ENCODE results near the gene PTCHD4.

DNA sequence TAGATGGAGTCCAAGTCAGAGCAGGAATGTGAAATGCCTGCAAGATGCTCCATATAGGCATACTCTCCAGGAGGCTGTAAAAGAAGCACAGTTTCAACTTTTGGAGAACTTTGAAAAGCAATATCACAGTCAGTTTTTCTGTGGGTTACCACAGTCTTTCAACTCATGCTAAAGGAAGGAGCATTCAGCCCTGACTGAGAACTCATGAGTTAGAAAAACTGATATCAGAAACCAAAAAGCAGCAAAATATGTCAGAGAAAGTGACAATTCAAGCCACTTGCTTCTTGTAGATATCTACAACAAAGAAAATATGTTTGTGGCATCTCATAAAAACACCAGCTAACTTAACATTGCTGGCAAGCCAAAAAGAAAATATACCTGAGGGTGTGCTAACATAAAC, 36.1 kb upstream of the PTCHD4 start:
- TF ChIP-seq, protein P1, sequence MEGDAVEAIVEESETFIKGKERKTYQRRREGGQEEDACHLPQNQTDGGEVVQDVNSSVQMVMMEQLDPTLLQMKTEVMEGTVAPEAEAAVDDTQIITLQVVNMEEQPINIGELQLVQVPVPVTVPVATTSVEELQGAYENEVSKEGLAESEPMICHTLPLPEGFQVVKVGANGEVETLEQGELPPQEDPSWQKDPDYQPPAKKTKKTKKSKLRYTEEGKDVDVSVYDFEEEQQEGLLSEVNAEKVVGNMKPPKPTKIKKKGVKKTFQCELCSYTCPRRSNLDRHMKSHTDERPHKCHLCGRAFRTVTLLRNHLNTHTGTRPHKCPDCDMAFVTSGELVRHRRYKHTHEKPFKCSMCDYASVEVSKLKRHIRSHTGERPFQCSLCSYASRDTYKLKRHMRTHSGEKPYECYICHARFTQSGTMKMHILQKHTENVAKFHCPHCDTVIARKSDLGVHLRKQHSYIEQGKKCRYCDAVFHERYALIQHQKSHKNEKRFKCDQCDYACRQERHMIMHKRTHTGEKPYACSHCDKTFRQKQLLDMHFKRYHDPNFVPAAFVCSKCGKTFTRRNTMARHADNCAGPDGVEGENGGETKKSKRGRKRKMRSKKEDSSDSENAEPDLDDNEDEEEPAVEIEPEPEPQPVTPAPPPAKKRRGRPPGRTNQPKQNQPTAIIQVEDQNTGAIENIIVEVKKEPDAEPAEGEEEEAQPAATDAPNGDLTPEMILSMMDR (IDR thresholded peaks at IDR 0.05; ENCODE audit: insufficient read depth, low read length, poor library complexity, severe bottlenecking): no peak
- TF ChIP-seq EZH2phosphoT487 (conservative IDR thresholded peaks at IDR 0.05; ENCODE audit: low read length): no peak
